ENCODE measurements around the gene TTF1.
A peak's percentile ranks its signal among the peaks of the same experiment; 100 is the strongest.

Gene TTF1

GRCh38 chr9:132357764-132358163 lies 48.9 kb downstream of the TTF1 start:
- TF ChIP-seq CTCF (IDR thresholded peaks at IDR 0.05; ENCODE audit: low read depth, low read length): no peak
- Histone ChIP-seq H3K27me3 (ENCODE audit: insufficient read depth, low read depth, severe bottlenecking) (no peaks in the 10 kb centered on the region), H3K36me3 (peaks cover 10% of the 10 kb centered on the region), H3K27ac (no peak overlapping the region), H3K9me3 (ENCODE audit: severe bottlenecking) (no peaks in the 10 kb centered on the region), H3K4me3 (ENCODE audit: low read depth, low read length) (no peak overlapping the region)
- DNase-seq: no peak

- Histone ChIP-seq H3K36me3 (peaks cover 23% of the 10 kb centered on the region), H3K27me3 (ENCODE audit: insufficient read depth, low read depth, severe bottlenecking) (no peaks in the 10 kb centered on the region), H3K27ac (no peak overlapping the region), H3K9me3 (ENCODE audit: severe bottlenecking) (no peaks in the 10 kb centered on the region), H3K4me3 (ENCODE audit: low read depth, low read length) (no peak overlapping the region)
- no peak for TF ChIP-seq CTCF (IDR thresholded peaks at IDR 0.05; ENCODE audit: low read depth, low read length)
- no peak for DNase-seq
These were observed 50.2 kb downstream of the TTF1 start for GRCh38 chr9:132356324-132356924.

- H3K36me3 ChIP-seq: peaks cover 37% of the 10 kb centered on the region
- DNase-seq: peak; percentile 98
- TF ChIP-seq CTCF (IDR thresholded peaks at IDR 0.05; ENCODE audit: low read depth, low read length): no peak
- peak within 1 kb of the TSS; percentile 94 for H3K4me3 ChIP-seq (ENCODE audit: low read depth, low read length)
- H3K9me3 ChIP-seq (ENCODE audit: severe bottlenecking): no peaks in the 10 kb centered on the region
- H3K27me3 ChIP-seq (ENCODE audit: insufficient read depth, low read depth, severe bottlenecking): no peaks in the 10 kb centered on the region
- H3K27ac ChIP-seq: peak within 1 kb of the TSS; percentile 89
These were observed 51.8 kb downstream of the TTF1 start, which contains the start of gene SETX for GRCh38 chr9:132354637-132355355. Gene SETX, minus strand, starts transcription at chr9:132354986. Its CDS starts 5,558 bp downstream, at chr9:132349428.

GRCh38 chr9:132351404-132352045 lies 55.1 kb downstream of the TTF1 start:
- no peaks in the 10 kb centered on the region for H3K9me3 ChIP-seq (ENCODE audit: severe bottlenecking)
- no peak for DNase-seq
- H3K36me3 ChIP-seq: peaks cover 66% of the 10 kb centered on the region
- H3K27me3 ChIP-seq (ENCODE audit: insufficient read depth, low read depth, severe bottlenecking): no peaks in the 10 kb centered on the region
- no peak overlapping the region for H3K4me3 ChIP-seq (ENCODE audit: low read depth, low read length)
- no peak for TF ChIP-seq CTCF (IDR thresholded peaks at IDR 0.05; ENCODE audit: low read depth, low read length)
- H3K27ac ChIP-seq: no peak overlapping the region

- no peak overlapping the region for H3K4me3 ChIP-seq (ENCODE audit: low read depth, low read length)
- H3K9me3 ChIP-seq (ENCODE audit: severe bottlenecking): no peaks in the 10 kb centered on the region
- no peak for DNase-seq
- no peak for TF ChIP-seq CTCF (IDR thresholded peaks at IDR 0.05; ENCODE audit: low read depth, low read length)
- no peaks in the 10 kb centered on the region for H3K27me3 ChIP-seq (ENCODE audit: insufficient read depth, low read depth, severe bottlenecking)
- no peak overlapping the region for H3K27ac ChIP-seq
- H3K36me3 ChIP-seq: peaks cover 72% of the 10 kb centered on the region
These were observed 55.8 kb downstream of the TTF1 start for GRCh38 chr9:132350861-132351315.
